Neural progenitor cell (in vitro differentiated cells): ENCODE results near the gene TUBA3E. TPM values are rescaled to one million over a fixed set of nuclear protein-coding genes. Genes with fewer than 3 reads are reported as not detected.
A peak's percentile ranks its signal among the peaks of the same experiment; 100 is the strongest.

Experiments used
- DNase-seq: peaks from one replicate; pipeline ENCODE4 v3.0.0-alpha.2; 2016; ENCODE audit warnings: low spot score
- H2AFZ ChIP-seq: fragments of 200-600 bp; sonication (generic); replicated peaks from 2 replicates; pipeline ENCODE4 v1.6.1; 2016; ENCODE audit warnings: antibody characterized with exemption
- H3F3A ChIP-seq: fragments of 200-600 bp; sonication (generic); 2 replicates; pipeline ENCODE4 v1.6.1; 2016; ENCODE audit warnings: antibody characterized with exemption, low read depth
- H3K27ac ChIP-seq: fragments of 200-600 bp; sonication (generic); 2 replicates; pipeline ENCODE4 v1.5.1; 2016; ENCODE audit warnings: mild to moderate bottlenecking
- H3K27me3 ChIP-seq: fragments of 200-600 bp; sonication (generic); 2 replicates; pipeline ENCODE4 v1.6.1; 2016; ENCODE audit warnings: mild to moderate bottlenecking, moderate library complexity
- H3K36me3 ChIP-seq: fragments of 200-600 bp; sonication (generic); 2 replicates; pipeline ENCODE4 v1.5.1; 2016
- H3K4me1 ChIP-seq: fragments of 200-600 bp; sonication (generic); 2 replicates; pipeline ENCODE4 v1.6.1; 2016; ENCODE audit warnings: mixed run types
- H3K4me2 ChIP-seq: fragments of 200-600 bp; sonication (generic); 2 replicates; pipeline ENCODE4 v1.6.1; 2016
- H3K4me3 ChIP-seq: fragments of 200-600 bp; sonication (generic); 2 replicates; pipeline ENCODE4 v1.5.1; 2016
- H3K79me2 ChIP-seq: fragments of 200-600 bp; sonication (generic); 2 replicates; pipeline ENCODE4 v1.6.1; 2016; ENCODE audit warnings: low read depth
- H3K9ac ChIP-seq: fragments of 200-600 bp; sonication (generic); 2 replicates; pipeline ENCODE4 v1.6.1; 2016
- H3K9me3 ChIP-seq: fragments of 200-600 bp; sonication (generic); 2 replicates; pipeline ENCODE4 v1.5.1; 2016; ENCODE audit warnings: low read depth
- H4K20me1 ChIP-seq: fragments of 200-600 bp; sonication (generic); 2 replicates; pipeline ENCODE4 v1.6.1; 2016; ENCODE audit warnings: low read depth
- H3K27ac Mint-ChIP-seq: 3 replicates; pipeline ENCODE4 v1.8.0; 2021; ENCODE audit warnings: mixed read lengths
- H3K27me3 Mint-ChIP-seq: 2 replicates; pipeline ENCODE4 v1.8.0; 2022; ENCODE audit warnings: low read depth, mild to moderate bottlenecking, inconsistent platforms, moderate library complexity, mixed read lengths; ENCODE audit not compliant: insufficient read depth
- H3K36me3 Mint-ChIP-seq: 3 replicates; pipeline ENCODE4 v1.8.0; 2021; ENCODE audit warnings: mixed read lengths
- H3K4me1 Mint-ChIP-seq: 3 replicates; pipeline ENCODE4 v1.8.0; 2021; ENCODE audit warnings: mixed read lengths
- H3K4me3 Mint-ChIP-seq: 3 replicates; pipeline ENCODE4 v1.8.0; 2021; ENCODE audit warnings: mild to moderate bottlenecking, moderate library complexity, mixed read lengths
- H3K9me3 Mint-ChIP-seq: 3 replicates; pipeline ENCODE4 v1.8.0; 2020; ENCODE audit warnings: mixed read lengths
- EZH2 ChIP-seq: fragments of 200-600 bp; sonication (generic); IDR thresholded peaks from 2 replicates; pipeline ENCODE4 v1.6.1; 2017; ENCODE audit warnings: antibody characterized with exemption, mild to moderate bottlenecking, moderate library complexity
- EZH2phosphoT487 ChIP-seq: fragments of 200-600 bp; sonication (generic); IDR thresholded peaks from 2 replicates; pipeline ENCODE4 v1.6.1; 2017; ENCODE audit warnings: antibody characterized with exemption
- total RNA-seq: library from RNA; depleted of rRNA; stranded (reverse); fragments of >200 nt; gene quantifications from 2 replicates; pipeline ENCODE4 v1.2.3, GENCODE V29; 2015; ENCODE audit warnings: low replicate concordance
- TF ChIP-seq, protein P1 (sequence below): fragments of 200-600 bp; sonication (generic); IDR thresholded peaks from 2 replicates; pipeline ENCODE4 v1.5.1; 2017; ENCODE audit warnings: antibody characterized with exemption, mild to moderate bottlenecking

Gene TUBA3E
- total RNA-seq, result not detected in 2 replicates

DNA sequence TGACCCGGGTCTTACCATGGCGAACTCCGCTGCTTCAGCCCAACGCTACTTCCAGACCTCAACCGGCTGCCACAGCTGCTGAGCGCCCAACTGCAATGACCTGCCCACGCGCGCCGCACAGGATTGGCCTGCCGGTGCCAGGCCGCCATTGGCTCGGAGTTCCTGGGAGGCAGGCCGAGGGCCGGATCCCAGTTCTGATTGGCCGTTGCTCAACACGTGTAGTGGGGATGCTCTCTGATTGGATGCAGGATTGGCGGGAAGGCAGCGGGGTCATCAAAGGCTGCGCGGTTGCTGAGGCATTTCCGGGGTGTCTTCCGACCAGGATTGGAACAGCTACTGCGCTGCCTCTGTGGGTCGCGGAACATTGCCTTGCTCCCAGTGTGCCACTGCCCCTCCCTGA, at the start of gene TUBA3E:
TUBA3E (minus strand) TSS at position 97 of the 400 bp plus-strand sequence; CDS start at position 18, 79 bp downstream.
- H2AFZ ChIP-seq, result no peak within 1 kb of the TSS
- H3K36me3 ChIP-seq, result no peaks in the 10 kb centered on the region
- Mint-ChIP-seq H3K36me3 (no peaks in the 10 kb centered on the region), H3K4me1 (peaks cover 2% of the 10 kb centered on the region), H3K27me3 (peaks cover 4% of the 10 kb centered on the region), H3K9me3 (no peaks in the 10 kb centered on the region), H3K4me3 (peak within 1 kb of the TSS; percentile 35), H3K27ac (no peak within 1 kb of the TSS)
- H3K27ac ChIP-seq, result no peak within 1 kb of the TSS
- H4K20me1 ChIP-seq, result no peaks in the 10 kb centered on the region
- H3K79me2 ChIP-seq, result no peaks in the 10 kb centered on the region
- H3K9me3 ChIP-seq, result no peaks in the 10 kb centered on the region
- no peak for TF ChIP-seq EZH2
- no peak for TF ChIP-seq EZH2phosphoT487
- TF ChIP-seq, protein P1, sequence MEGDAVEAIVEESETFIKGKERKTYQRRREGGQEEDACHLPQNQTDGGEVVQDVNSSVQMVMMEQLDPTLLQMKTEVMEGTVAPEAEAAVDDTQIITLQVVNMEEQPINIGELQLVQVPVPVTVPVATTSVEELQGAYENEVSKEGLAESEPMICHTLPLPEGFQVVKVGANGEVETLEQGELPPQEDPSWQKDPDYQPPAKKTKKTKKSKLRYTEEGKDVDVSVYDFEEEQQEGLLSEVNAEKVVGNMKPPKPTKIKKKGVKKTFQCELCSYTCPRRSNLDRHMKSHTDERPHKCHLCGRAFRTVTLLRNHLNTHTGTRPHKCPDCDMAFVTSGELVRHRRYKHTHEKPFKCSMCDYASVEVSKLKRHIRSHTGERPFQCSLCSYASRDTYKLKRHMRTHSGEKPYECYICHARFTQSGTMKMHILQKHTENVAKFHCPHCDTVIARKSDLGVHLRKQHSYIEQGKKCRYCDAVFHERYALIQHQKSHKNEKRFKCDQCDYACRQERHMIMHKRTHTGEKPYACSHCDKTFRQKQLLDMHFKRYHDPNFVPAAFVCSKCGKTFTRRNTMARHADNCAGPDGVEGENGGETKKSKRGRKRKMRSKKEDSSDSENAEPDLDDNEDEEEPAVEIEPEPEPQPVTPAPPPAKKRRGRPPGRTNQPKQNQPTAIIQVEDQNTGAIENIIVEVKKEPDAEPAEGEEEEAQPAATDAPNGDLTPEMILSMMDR, result no peak
- H3K4me2 ChIP-seq, result no peak within 1 kb of the TSS
- no peak for DNase-seq
- no peaks in the 10 kb centered on the region for H3K27me3 ChIP-seq
- H3K9ac ChIP-seq, result no peak within 1 kb of the TSS
- no peak within 1 kb of the TSS for H3K4me3 ChIP-seq
- no peaks in the 10 kb centered on the region for H3F3A ChIP-seq
- no peaks in the 10 kb centered on the region for H3K4me1 ChIP-seq

DNA sequence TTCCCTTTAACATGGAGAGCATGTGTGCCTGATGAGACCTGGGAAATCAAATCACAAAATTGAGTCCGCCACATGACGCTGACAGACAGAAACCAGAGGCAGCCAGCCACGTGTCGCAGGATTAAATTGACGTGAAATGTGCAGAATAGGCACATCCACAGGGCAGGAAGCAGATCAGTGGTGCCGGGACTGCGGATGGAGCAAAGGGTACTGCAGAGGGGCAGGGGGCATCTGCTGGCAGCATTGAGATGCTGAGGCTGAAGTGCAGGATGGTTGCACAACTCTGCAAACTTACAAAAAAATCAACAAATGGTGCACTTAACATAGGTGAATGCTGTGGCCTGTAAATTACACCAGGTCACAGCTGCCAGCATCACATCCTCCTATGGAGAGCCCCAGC, 48.2 kb upstream of the TUBA3E start:
- no peak for DNase-seq
- no peaks in the 10 kb centered on the region for H3K79me2 ChIP-seq
- Mint-ChIP-seq H3K36me3 (no peaks in the 10 kb centered on the region), H3K4me1 (no peaks in the 10 kb centered on the region), H3K27ac (no peak overlapping the region), H3K4me3 (no peak overlapping the region), H3K9me3 (no peaks in the 10 kb centered on the region), H3K27me3 (no peaks in the 10 kb centered on the region)
- no peaks in the 10 kb centered on the region for H3K27me3 ChIP-seq
- H2AFZ ChIP-seq, result no peak overlapping the region
- H3K4me3 ChIP-seq, result no peak overlapping the region
- H3K4me1 ChIP-seq, result no peaks in the 10 kb centered on the region
- TF ChIP-seq EZH2phosphoT487 (no peak), EZH2 (no peak)
- TF ChIP-seq, protein P1, result no peak
- no peaks in the 10 kb centered on the region for H3K9me3 ChIP-seq
- H3K27ac ChIP-seq, result no peak overlapping the region
- H4K20me1 ChIP-seq, result no peaks in the 10 kb centered on the region
- H3K9ac ChIP-seq, result no peak overlapping the region
- H3F3A ChIP-seq, result no peaks in the 10 kb centered on the region
- no peaks in the 10 kb centered on the region for H3K36me3 ChIP-seq
- no peak overlapping the region for H3K4me2 ChIP-seq

DNA sequence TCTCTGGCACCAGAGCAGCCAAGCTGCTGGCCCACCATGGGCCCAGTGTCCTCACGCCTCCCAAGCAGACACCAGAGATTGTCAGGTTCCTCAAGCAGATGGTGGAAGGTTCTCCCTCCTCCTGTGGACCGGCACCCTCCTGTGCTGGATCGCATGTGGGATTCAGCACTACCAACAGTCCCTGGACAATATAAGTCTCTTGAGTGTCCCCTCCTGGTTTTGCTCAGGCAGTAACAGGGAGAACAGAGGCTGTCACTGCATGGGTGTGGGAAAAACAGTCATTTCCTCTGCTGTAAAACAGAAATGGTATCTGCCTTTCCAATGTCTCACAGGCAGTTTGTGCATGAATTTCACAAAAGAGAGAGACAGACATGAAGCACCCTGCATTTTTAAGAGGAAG, 47.7 kb upstream of the TUBA3E start:
- no peak overlapping the region for H3K27ac Mint-ChIP-seq
- no peaks in the 10 kb centered on the region for H3K4me1 ChIP-seq

More for the DNA sequence above, 47.7 kb upstream of the TUBA3E start:
- H3K79me2 ChIP-seq, result no peaks in the 10 kb centered on the region
- Mint-ChIP-seq H3K27me3 (no peaks in the 10 kb centered on the region), H3K9me3 (no peaks in the 10 kb centered on the region), H3K36me3 (no peaks in the 10 kb centered on the region), H3K4me1 (no peaks in the 10 kb centered on the region), H3K4me3 (no peak overlapping the region)
- H3K36me3 ChIP-seq, result no peaks in the 10 kb centered on the region
- H2AFZ ChIP-seq, result no peak overlapping the region
- no peak for DNase-seq
- H3K27ac ChIP-seq, result no peak overlapping the region
- TF ChIP-seq, protein P1, result no peak
- TF ChIP-seq EZH2phosphoT487, result no peak
- no peak for TF ChIP-seq EZH2
- no peaks in the 10 kb centered on the region for H3K27me3 ChIP-seq
- no peaks in the 10 kb centered on the region for H3K9me3 ChIP-seq
- no peak overlapping the region for H3K4me3 ChIP-seq
- no peak overlapping the region for H3K9ac ChIP-seq
- H4K20me1 ChIP-seq, result no peaks in the 10 kb centered on the region
- no peaks in the 10 kb centered on the region for H3F3A ChIP-seq
- no peak overlapping the region for H3K4me2 ChIP-seq
